Kidney (tissue), 14 donors: ENCODE measurements around the gene LSM3. TPM values are rescaled to one million over a fixed set of nuclear protein-coding genes. Genes with fewer than 3 reads are reported as not detected.

Experiments
- DNase-seq, 5 donors: peaks; one replicate each; pipeline ENCODE4 v3.0.0-alpha.2; 2013 to 2020
- FAIRE-seq: peaks from 2 replicates; lab custom pipeline; 2012; peaks lifted over from hg19 to GRCh38; lab: Jason Lieb, UNC
- H3K27ac ChIP-seq, 2 donors: one replicate each; pipeline ENCODE4 v1.7.0; 2013; ENCODE audit warnings: low read depth in 2 of 2, low read length in 2 of 2, inconsistent platforms in 1 of 2
- H3K27me3 ChIP-seq: one replicate; pipeline ENCODE4 v1.7.1; 2013; ENCODE audit warnings: low read length, inconsistent platforms; ENCODE audit not compliant: control insufficient read depth, insufficient read depth
- H3K36me3 ChIP-seq, 3 donors: one replicate each; pipeline versions ENCODE4 v1.7.0 to v1.7.1; 2013; ENCODE audit warnings: low read length in 3 of 3, control low read depth in 1 of 3, inconsistent platforms in 1 of 3; ENCODE audit not compliant: insufficient read depth in 3 of 3, control insufficient read depth in 2 of 3
- H3K4me1 ChIP-seq, 3 donors: one replicate each; pipeline versions ENCODE4 v1.7.0 to v1.7.1; 2013; ENCODE audit warnings: low read length in 3 of 3, inconsistent platforms in 1 of 3, low read depth in 1 of 3; ENCODE audit not compliant: control insufficient read depth in 2 of 3, insufficient read depth in 2 of 3
- H3K4me3 ChIP-seq, 3 donors: one replicate each; pipeline versions ENCODE4 v1.7.0 to v1.8.1; 2013; ENCODE audit warnings: low read length in 3 of 3, control low read depth in 1 of 3, inconsistent platforms in 1 of 3
- H3K9ac ChIP-seq, 3 donors: one replicate each; pipeline versions ENCODE4 v1.7.0 to v1.7.1; 2013; ENCODE audit warnings: low read length in 3 of 3, control low read depth in 1 of 3, inconsistent platforms in 1 of 3
- H3K9me3 ChIP-seq, 3 donors: one replicate each; pipeline versions ENCODE4 v1.7.0 to v1.7.1; 2013; ENCODE audit warnings: low read length in 3 of 3, control low read depth in 1 of 3, inconsistent platforms in 1 of 3; ENCODE audit not compliant: control insufficient read depth in 2 of 3, insufficient read depth in 1 of 3
- CTCF ChIP-seq: IDR thresholded peaks from 3 replicates; pipeline ENCODE4 v1.5.1; 2012; ENCODE audit warnings: mild to moderate bottlenecking, moderate library complexity, borderline replicate concordance; ENCODE audit not compliant: insufficient read depth; ENCODE audit errors: extremely low read depth
- intact Hi-C: fragments of 100-400 bp; cut with DNase I; formaldehyde crosslinking; loops from one replicate; pipeline ENCODE4 v1.11.1; 2022
- polyA plus RNA-seq: library from polyadenylated mRNA; stranded (reverse); fragments of 350-450 nt; fragmentation: Illumina TruSeq; extraction: RNeasy Lipid Tissue Mini Kit (QIAGEN cat#74804); gene quantifications from one replicate; pipeline ENCODE4 v1.2.3, GENCODE V29; 2014; ENCODE audit warnings: low read depth, low replicate concordance; ENCODE audit not compliant: insufficient read depth
- total RNA-seq: library from RNA; stranded (reverse); fragmentation: NEBNext Ultra II Directional; extraction: Animal tissue kit (Norgen Biotek cat#: 25700); gene quantifications from one replicate; pipeline ENCODE4 v1.2.1, GENCODE V29; 2021
- donor health status: control.
- donor health status: control.
- donor health status: control.
- donor health status: control.
- donor health status: control.
- donor health status: DM: yes; HTN: yes; CAD: no.
- donor health status: Normal renal cell carcinoma (clear cell type).

LSM3 gene
- total and polyA plus RNA-seq, 2 donors from 2014 or later: 11.9 to 30.2 TPM

DNA sequence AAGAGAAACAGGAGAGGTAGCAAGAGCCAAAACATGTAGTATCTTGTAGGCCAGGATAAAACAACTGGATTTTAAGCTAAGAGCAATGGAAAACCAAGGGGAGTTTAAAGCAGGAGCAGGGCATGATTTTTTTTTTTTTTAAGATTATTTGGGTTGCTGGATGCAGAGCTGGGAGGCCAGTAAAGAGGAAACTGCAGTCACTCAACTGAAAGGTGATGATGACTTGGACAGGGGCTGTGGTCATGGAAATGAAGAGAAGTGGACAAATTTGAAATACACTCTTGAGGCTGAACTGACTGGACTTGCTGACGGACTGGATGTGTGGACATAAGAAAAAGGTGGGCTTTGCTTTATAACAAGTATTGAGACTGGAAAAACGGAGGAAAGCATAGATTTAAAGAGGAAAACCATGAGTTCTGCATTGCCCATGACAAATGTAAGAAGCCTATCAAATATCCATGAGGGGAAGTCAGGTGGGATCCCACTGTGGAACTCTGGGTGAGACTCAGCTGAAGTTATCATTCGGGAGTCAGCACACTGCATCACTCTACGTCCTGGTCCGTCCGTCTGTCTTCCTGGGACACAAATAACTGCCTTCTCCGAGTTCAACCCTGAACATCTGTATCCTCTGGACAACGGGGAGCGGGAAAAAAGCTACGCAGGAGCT, 904 bp upstream of the LSM3 start:
- Histone ChIP-seq H3K9ac (peak overlapping the region; percentile 92 to 99 (median 97)), H3K9me3 (no peaks in the 10 kb centered on the region), H3K27me3 (no peaks in the 10 kb centered on the region), H3K36me3 (peaks cover 2 to 13% (median 4%) of the 10 kb centered on the region in 3 donors), H3K27ac (peak overlapping the region; percentile 92 to 93), H3K4me3 (peak overlapping the region; percentile 79 to 99 (median 82)), H3K4me1 (peaks cover 4 to 16% (median 9%) of the 10 kb centered on the region in 3 donors)
- DNase-seq: peak in 1 of 5 donors; percentile 57
- FAIRE-seq: no peak
- intact Hi-C loops: no loop called here
- TF ChIP-seq CTCF: no peak

DNA sequence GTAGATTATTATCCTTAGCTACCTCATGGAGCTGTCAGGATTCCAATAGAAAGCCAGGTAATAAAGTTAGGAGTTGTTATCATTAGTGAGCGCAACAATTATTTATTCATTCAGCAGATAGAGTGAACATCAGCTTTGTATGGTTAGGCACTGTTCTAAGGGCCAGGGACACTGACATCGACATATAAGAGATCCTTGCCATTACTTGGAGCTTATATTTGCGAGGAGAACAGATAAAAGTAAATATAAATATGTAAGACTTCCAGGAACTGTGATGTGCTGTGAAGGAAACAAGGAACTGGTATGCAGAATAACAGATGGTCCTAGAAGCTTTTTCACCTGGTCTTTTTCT, 473 bp downstream of the LSM3 start:
- peak overlapping the region; percentile 98 to 99 (median 99) for H3K4me3 ChIP-seq
- no peak for FAIRE-seq
- TF ChIP-seq CTCF: no peak
- H3K9me3 ChIP-seq: no peaks in the 10 kb centered on the region
- H3K27ac ChIP-seq: peak overlapping the region; percentile 60 to 93
- H3K4me1 ChIP-seq: peaks cover 4 to 17% (median 9%) of the 10 kb centered on the region in 3 donors
- intact Hi-C loops: no loop called here
- peaks cover 2 to 20% (median 5%) of the 10 kb centered on the region in 3 donors for H3K36me3 ChIP-seq
- no peaks in the 10 kb centered on the region for H3K27me3 ChIP-seq
- DNase-seq: no peak
- peak overlapping the region; percentile 86 to 97 (median 96) for H3K9ac ChIP-seq

DNA sequence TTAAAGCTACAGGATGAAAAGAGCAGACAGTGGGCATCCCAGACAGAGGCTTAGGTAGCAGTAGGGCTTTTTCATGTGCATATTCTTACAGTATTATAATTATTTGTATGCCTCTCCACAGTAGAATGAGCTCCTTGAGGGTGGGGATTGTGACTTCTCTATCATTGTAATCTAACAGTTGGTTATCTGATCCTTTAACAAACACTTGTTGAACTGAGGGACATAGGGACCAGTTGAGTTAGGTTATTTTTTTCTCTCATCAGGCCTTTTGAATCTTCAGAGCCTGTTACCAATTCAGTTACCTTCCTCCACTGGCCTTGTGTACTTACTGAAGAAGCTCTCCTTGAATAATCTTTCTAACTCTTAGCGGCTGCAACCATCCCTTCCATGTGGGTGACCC, 1.2 kb downstream of the LSM3 start:
- Histone ChIP-seq H3K27ac (no peak overlapping the region), H3K36me3 (peaks cover 2 to 21% (median 5%) of the 10 kb centered on the region in 3 donors), H3K9ac (peak overlapping the region in 1 of 3 donors; percentile 97), H3K4me1 (peaks cover 4 to 17% (median 8%) of the 10 kb centered on the region in 3 donors), H3K27me3 (no peaks in the 10 kb centered on the region), H3K4me3 (peak overlapping the region in 2 of 3 donors; percentile 99), H3K9me3 (no peaks in the 10 kb centered on the region)
- intact Hi-C loops: no loop called here
- DNase-seq (no peak), FAIRE-seq (no peak)
- no peak for TF ChIP-seq CTCF
